ENCODE data around the gene COL5A2.

DNA sequence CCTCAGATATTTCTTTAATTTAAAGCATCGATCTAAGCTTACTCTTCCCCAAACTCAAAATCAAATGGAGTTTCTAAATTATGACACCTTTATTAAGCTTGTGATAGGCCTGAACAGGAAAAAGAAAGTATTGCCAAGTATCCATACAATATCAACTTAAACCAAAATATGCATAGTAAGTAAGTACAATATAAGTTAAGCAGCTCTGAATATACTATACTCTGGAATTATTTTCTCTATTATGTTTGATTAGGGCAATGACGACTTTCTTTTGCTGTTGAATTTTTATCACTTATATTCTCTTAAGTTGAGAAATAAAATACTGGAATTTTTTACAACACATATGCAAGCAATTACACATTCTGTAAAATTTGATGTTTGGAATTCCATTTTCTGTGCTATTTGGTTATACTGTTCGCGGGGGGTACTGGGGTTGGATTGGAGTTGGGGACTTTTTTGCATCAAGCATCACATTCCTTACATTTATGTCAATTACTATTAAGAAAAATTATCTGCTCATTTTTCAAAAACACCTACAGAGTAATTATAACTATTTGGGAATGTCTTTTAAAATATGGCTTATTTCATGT lies 2.2 kb downstream of the COL5A2 start:
- TF ChIP-seq FOXM1 (IDR thresholded peaks at IDR 0.05; ENCODE audit: borderline replicate concordance) (no peak), BHLHE40 (IDR thresholded peaks at IDR 0.05; ENCODE audit: borderline replicate concordance) (no peak), SUZ12 (IDR thresholded peaks at IDR 0.05) (no peak), SP1 (IDR thresholded peaks at IDR 0.05) (no peak), ELF4 (IDR thresholded peaks at IDR 0.05) (no peak), HDGF (IDR thresholded peaks at IDR 0.05; ENCODE audit: borderline replicate concordance) (no peak), CTBP1 (IDR thresholded peaks at IDR 0.05; ENCODE audit: borderline replicate concordance) (no peak), FOXA1 (IDR thresholded peaks at IDR 0.05) (no peak), FOXK2 (IDR thresholded peaks at IDR 0.05) (no peak), ARNT (IDR thresholded peaks at IDR 0.05) (no peak), LEF1 (IDR thresholded peaks at IDR 0.05; ENCODE audit: borderline replicate concordance) (no peak)
- TF ChIP-seq, protein P1, sequence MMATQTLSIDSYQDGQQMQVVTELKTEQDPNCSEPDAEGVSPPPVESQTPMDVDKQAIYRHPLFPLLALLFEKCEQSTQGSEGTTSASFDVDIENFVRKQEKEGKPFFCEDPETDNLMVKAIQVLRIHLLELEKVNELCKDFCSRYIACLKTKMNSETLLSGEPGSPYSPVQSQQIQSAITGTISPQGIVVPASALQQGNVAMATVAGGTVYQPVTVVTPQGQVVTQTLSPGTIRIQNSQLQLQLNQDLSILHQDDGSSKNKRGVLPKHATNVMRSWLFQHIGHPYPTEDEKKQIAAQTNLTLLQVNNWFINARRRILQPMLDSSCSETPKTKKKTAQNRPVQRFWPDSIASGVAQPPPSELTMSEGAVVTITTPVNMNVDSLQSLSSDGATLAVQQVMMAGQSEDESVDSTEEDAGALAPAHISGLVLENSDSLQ (IDR thresholded peaks at IDR 0.05): no peak
